ENCODE results near the gene BCL7A. TPM values are rescaled to one million over a fixed set of nuclear protein-coding genes. Genes with fewer than 3 reads are reported as not detected.

The BCL7A gene
- total and polyA plus RNA-seq, 2 donors: 5.5 to 24.3 TPM

DNA sequence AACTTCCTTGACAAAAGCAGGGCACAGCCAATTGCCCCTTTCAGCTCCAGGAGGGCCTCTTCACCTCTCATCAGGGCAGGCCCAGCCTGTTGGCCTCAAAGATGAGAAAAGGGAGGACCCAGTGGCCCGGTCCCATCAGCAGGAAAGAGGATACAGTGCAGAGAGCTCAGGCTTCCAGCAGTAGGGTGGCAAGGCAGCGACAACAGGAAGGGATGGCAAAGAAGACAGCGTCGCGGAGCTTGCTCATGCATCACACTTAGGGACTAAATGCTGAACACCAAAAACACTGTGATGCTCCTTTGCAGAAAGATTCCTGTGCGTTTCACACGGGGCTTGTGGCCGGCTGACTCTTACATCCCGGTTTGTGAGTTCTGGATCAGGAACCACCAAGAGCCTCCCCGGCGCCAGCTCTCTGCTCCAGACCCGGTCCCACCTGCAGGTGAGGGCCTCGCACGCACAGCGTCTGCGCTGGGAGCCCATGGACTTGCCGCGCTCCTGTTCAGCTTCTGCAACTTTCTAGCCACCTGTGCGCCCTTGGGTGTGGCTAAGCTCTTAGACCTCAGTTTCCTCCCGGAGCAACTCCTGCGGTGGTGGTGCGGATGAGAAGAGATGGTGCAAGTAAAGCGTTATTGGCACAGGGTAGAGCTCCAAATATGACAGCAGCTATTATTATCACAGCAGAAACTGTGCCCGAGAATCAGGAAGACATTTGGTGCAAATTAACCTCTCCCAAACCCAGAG lies 15.3 kb upstream of the BCL7A start:
- Histone ChIP-seq H3K27me3 (ENCODE audit: control insufficient read depth in 2 of 2, insufficient read depth in 1 of 2, low read length in 1 of 2) (no peaks in the 10 kb centered on the region), H3K4me1 (ENCODE audit: control insufficient read depth in 2 of 2, insufficient read depth in 2 of 2, low read length in 2 of 2) (peaks cover 58 to 89% of the 10 kb centered on the region in 2 donors), H3K27ac (ENCODE audit: low read depth in 1 of 2, low read length in 1 of 2) (peak overlapping the region; percentile 85 to 90), H3K9me3 (ENCODE audit: control insufficient read depth in 2 of 2, insufficient read depth in 1 of 2, low read length in 1 of 2) (peaks cover 0 to 6% of the 10 kb centered on the region in 2 donors), H3K4me3 (ENCODE audit: low read length in 2 of 2) (peak overlapping the region; percentile 20 to 46), H3K36me3 (ENCODE audit: control insufficient read depth in 2 of 2, insufficient read depth in 2 of 2, low read length in 1 of 2) (peaks cover 7 to 8% of the 10 kb centered on the region in 2 donors)
- peak in 6 of 9 donors; percentile 73 to 91 (median 78) for DNase-seq (ENCODE audit: low read depth in 6 of 9, low spot score in 9 of 9)
- 13% methylated on average over 24 of the region's 24 CpGs for WGBS

DNA sequence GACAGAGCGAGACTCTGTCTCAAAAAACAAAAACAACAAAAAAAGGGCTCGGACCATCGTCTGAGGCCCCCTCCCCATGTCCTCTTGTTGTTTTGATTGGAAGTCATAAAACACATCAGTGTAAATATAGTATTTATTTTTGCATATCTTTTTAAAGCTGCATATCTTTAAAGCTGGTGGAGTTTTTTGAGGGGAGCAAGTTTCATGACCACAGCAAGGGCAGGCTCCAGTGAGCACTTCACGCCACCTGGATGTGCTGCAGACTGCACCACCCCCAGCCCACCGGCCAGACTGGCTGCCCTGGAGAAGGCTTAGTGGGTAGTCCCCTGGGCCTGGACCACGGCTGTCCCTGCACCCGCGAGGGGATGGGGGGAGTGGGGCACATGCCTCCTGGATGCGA lies 11.9 kb upstream of the BCL7A start:
- Histone ChIP-seq H3K4me1 (ENCODE audit: control insufficient read depth in 2 of 2, insufficient read depth in 2 of 2, low read length in 2 of 2) (peaks cover 47 to 74% of the 10 kb centered on the region in 2 donors), H3K27me3 (ENCODE audit: control insufficient read depth in 2 of 2, insufficient read depth in 1 of 2, low read length in 1 of 2) (no peaks in the 10 kb centered on the region)

DNA sequence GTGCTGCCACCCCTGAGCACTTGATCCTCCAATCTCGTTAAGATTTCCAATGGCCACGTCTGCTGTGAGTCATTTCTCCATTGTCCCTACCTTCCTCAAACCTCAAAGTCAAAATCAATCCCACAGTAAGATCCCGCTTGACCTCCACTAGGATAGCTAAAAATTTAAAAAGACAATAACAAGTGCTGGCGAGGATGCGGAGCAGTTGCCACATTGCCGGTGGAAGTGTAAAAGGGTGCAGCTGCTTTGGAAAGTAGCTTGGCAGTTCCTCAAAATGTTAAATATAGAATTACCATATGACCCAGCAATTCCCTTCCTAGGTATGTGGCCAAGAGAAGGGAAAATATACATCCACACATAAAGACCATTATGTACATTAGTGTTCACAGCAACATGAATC lies 9.5 kb upstream of the BCL7A start:
- Histone ChIP-seq H3K27ac (ENCODE audit: low read depth in 1 of 2, low read length in 1 of 2) (no peak overlapping the region), H3K36me3 (ENCODE audit: control insufficient read depth in 2 of 2, insufficient read depth in 2 of 2, low read length in 1 of 2) (peaks cover 0 to 5% of the 10 kb centered on the region in 2 donors), H3K4me1 (ENCODE audit: control insufficient read depth in 2 of 2, insufficient read depth in 2 of 2, low read length in 2 of 2) (peaks cover 34 to 52% of the 10 kb centered on the region in 2 donors), H3K4me3 (ENCODE audit: low read length in 2 of 2) (no peak overlapping the region), H3K27me3 (ENCODE audit: control insufficient read depth in 2 of 2, insufficient read depth in 1 of 2, low read length in 1 of 2) (no peaks in the 10 kb centered on the region), H3K9me3 (ENCODE audit: control insufficient read depth in 2 of 2, insufficient read depth in 1 of 2, low read length in 1 of 2) (peaks cover 0 to 3% of the 10 kb centered on the region in 2 donors)
- WGBS: 96% methylated on average over 6 of the region's 6 CpGs
- DNase-seq (ENCODE audit: low read depth in 6 of 9, low spot score in 9 of 9): no peak

More for the DNA sequence above, 11.9 kb upstream of the BCL7A start:
- Histone ChIP-seq H3K4me3 (ENCODE audit: low read length in 2 of 2) (no peak overlapping the region), H3K27ac (ENCODE audit: low read depth in 1 of 2, low read length in 1 of 2) (no peak overlapping the region), H3K9me3 (ENCODE audit: control insufficient read depth in 2 of 2, insufficient read depth in 1 of 2, low read length in 1 of 2) (peaks cover 0 to 6% of the 10 kb centered on the region in 2 donors), H3K36me3 (ENCODE audit: control insufficient read depth in 2 of 2, insufficient read depth in 2 of 2, low read length in 1 of 2) (peaks cover 0 to 5% of the 10 kb centered on the region in 2 donors)
- no peak for DNase-seq (ENCODE audit: low read depth in 6 of 9, low spot score in 9 of 9)
- WGBS: 88% methylated on average over 9 of the region's 9 CpGs

- H3K9me3 ChIP-seq (ENCODE audit: control insufficient read depth in 2 of 2, insufficient read depth in 1 of 2, low read length in 1 of 2): peaks cover 0 to 6% of the 10 kb centered on the region in 2 donors
- H3K4me1 ChIP-seq (ENCODE audit: control insufficient read depth in 2 of 2, insufficient read depth in 2 of 2, low read length in 2 of 2): peaks cover 25 to 45% of the 10 kb centered on the region in 2 donors
- 96% methylated on average over 4 of the region's 4 CpGs for WGBS
- H3K4me3 ChIP-seq (ENCODE audit: low read length in 2 of 2): no peak overlapping the region
- no peak overlapping the region for H3K27ac ChIP-seq (ENCODE audit: low read depth in 1 of 2, low read length in 1 of 2)
- no peaks in the 10 kb centered on the region for H3K27me3 ChIP-seq (ENCODE audit: control insufficient read depth in 2 of 2, insufficient read depth in 1 of 2, low read length in 1 of 2)
- H3K36me3 ChIP-seq (ENCODE audit: control insufficient read depth in 2 of 2, insufficient read depth in 2 of 2, low read length in 1 of 2): peaks cover 0 to 5% of the 10 kb centered on the region in 2 donors
- no peak for DNase-seq (ENCODE audit: low read depth in 6 of 9, low spot score in 9 of 9)
Measured at GRCh38 chr12:122013136-122013535, 8.5 kb upstream of the BCL7A start.

- Histone ChIP-seq H3K27ac (ENCODE audit: low read depth in 1 of 2, low read length in 1 of 2) (peak overlapping the region in 1 of 2 donors; percentile 34), H3K4me1 (ENCODE audit: control insufficient read depth in 2 of 2, insufficient read depth in 2 of 2, low read length in 2 of 2) (peaks cover 20 to 40% of the 10 kb centered on the region in 2 donors), H3K9me3 (ENCODE audit: control insufficient read depth in 2 of 2, insufficient read depth in 1 of 2, low read length in 1 of 2) (peaks cover 1 to 13% of the 10 kb centered on the region in 2 donors), H3K27me3 (ENCODE audit: control insufficient read depth in 2 of 2, insufficient read depth in 1 of 2, low read length in 1 of 2) (no peaks in the 10 kb centered on the region), H3K36me3 (ENCODE audit: control insufficient read depth in 2 of 2, insufficient read depth in 2 of 2, low read length in 1 of 2) (peaks cover 0 to 5% of the 10 kb centered on the region in 2 donors), H3K4me3 (ENCODE audit: low read length in 2 of 2) (no peak overlapping the region)
- 76% methylated on average over 19 of the region's 19 CpGs for WGBS
- peak in 1 of 9 donors; percentile 58 for DNase-seq (ENCODE audit: low read depth in 6 of 9, low spot score in 9 of 9)
Measured at GRCh38 chr12:122013791-122014590, 7.7 kb upstream of the BCL7A start.

DNA sequence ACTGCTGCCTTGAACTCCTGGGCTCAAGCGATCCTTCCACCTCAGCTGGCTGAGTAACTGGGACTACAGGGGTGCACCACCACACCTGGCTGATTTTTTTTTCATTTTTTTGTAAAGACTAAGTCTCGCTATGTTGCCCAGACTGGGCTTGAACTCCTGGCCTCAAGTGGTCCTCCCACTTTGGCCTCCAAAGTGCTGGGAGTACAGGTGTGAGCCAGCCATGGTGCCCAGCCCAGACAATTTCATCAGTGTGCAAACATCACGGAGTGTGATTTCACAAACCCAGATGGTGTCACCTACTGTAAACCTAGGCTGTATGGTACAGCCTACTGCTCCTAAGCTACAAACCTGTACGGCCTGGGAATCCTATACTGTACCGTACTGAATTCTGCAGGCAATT lies 6.9 kb upstream of the BCL7A start:
- peaks cover 0 to 5% of the 10 kb centered on the region in 2 donors for H3K36me3 ChIP-seq (ENCODE audit: control insufficient read depth in 2 of 2, insufficient read depth in 2 of 2, low read length in 1 of 2)
- H3K4me3 ChIP-seq (ENCODE audit: low read length in 2 of 2): no peak overlapping the region
- H3K9me3 ChIP-seq (ENCODE audit: control insufficient read depth in 2 of 2, insufficient read depth in 1 of 2, low read length in 1 of 2): peaks cover 1 to 16% of the 10 kb centered on the region in 2 donors
- 94% methylated on average over 5 of the region's 5 CpGs for WGBS
- DNase-seq (ENCODE audit: low read depth in 6 of 9, low spot score in 9 of 9): no peak
- H3K27ac ChIP-seq (ENCODE audit: low read depth in 1 of 2, low read length in 1 of 2): no peak overlapping the region
- H3K27me3 ChIP-seq (ENCODE audit: control insufficient read depth in 2 of 2, insufficient read depth in 1 of 2, low read length in 1 of 2): no peaks in the 10 kb centered on the region
- peaks cover 13 to 35% of the 10 kb centered on the region in 2 donors for H3K4me1 ChIP-seq (ENCODE audit: control insufficient read depth in 2 of 2, insufficient read depth in 2 of 2, low read length in 2 of 2)

GRCh38 chr12:122018457-122018856 lies 3.2 kb upstream of the BCL7A start:
- peaks cover 1 to 21% of the 10 kb centered on the region in 2 donors for H3K9me3 ChIP-seq (ENCODE audit: control insufficient read depth in 2 of 2, insufficient read depth in 1 of 2, low read length in 1 of 2)
- H3K4me3 ChIP-seq (ENCODE audit: low read length in 2 of 2): no peak overlapping the region
- no peaks in the 10 kb centered on the region for H3K27me3 ChIP-seq (ENCODE audit: control insufficient read depth in 2 of 2, insufficient read depth in 1 of 2, low read length in 1 of 2)
- H3K36me3 ChIP-seq (ENCODE audit: control insufficient read depth in 2 of 2, insufficient read depth in 2 of 2, low read length in 1 of 2): no peaks in the 10 kb centered on the region
- H3K27ac ChIP-seq (ENCODE audit: low read depth in 1 of 2, low read length in 1 of 2): no peak overlapping the region
- no peak for DNase-seq (ENCODE audit: low read depth in 6 of 9, low spot score in 9 of 9)
- H3K4me1 ChIP-seq (ENCODE audit: control insufficient read depth in 2 of 2, insufficient read depth in 2 of 2, low read length in 2 of 2): peaks cover 9 to 37% of the 10 kb centered on the region in 2 donors

- Histone ChIP-seq H3K4me3 (ENCODE audit: low read length in 2 of 2) (no peak overlapping the region), H3K36me3 (ENCODE audit: control insufficient read depth in 2 of 2, insufficient read depth in 2 of 2, low read length in 1 of 2) (no peaks in the 10 kb centered on the region), H3K27me3 (ENCODE audit: control insufficient read depth in 2 of 2, insufficient read depth in 1 of 2, low read length in 1 of 2) (no peaks in the 10 kb centered on the region), H3K9me3 (ENCODE audit: control insufficient read depth in 2 of 2, insufficient read depth in 1 of 2, low read length in 1 of 2) (peaks cover 1 to 23% of the 10 kb centered on the region in 2 donors), H3K27ac (ENCODE audit: low read depth in 1 of 2, low read length in 1 of 2) (no peak overlapping the region), H3K4me1 (ENCODE audit: control insufficient read depth in 2 of 2, insufficient read depth in 2 of 2, low read length in 2 of 2) (peaks cover 7 to 36% of the 10 kb centered on the region in 2 donors)
- WGBS: 89% methylated on average over 4 of the region's 4 CpGs
- no peak for DNase-seq (ENCODE audit: low read depth in 6 of 9, low spot score in 9 of 9)
Measured at GRCh38 chr12:122018937-122019336, 2.7 kb upstream of the BCL7A start.

DNA sequence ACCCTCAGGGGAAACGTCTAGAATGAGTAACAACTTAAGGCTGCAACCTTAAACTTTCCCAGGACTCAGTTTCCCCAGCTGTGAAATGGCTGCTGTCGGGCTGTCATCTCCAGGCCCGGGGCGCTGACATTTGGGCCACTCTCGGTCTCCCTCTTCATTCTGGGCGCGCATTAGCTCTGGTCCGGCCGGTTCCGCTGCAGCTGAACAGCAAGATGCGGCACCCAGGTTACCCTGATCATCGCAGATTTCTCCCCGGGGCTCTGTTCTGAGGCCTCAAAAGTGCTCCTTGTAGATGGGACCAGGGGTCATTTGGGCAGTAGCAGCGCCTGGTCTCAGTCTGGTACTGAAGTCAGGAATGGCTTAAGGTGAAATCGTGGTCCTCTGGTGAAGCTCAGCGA lies 890 bp upstream of the BCL7A start:
- WGBS: 74% methylated on average over 16 of the region's 16 CpGs

More for the DNA sequence above, 890 bp upstream of the BCL7A start:
- peaks cover 1 to 32% of the 10 kb centered on the region in 2 donors for H3K9me3 ChIP-seq (ENCODE audit: control insufficient read depth in 2 of 2, insufficient read depth in 1 of 2, low read length in 1 of 2)
- peaks cover 11 to 38% of the 10 kb centered on the region in 2 donors for H3K4me1 ChIP-seq (ENCODE audit: control insufficient read depth in 2 of 2, insufficient read depth in 2 of 2, low read length in 2 of 2)
- peak overlapping the region; percentile 60 to 96 for H3K4me3 ChIP-seq (ENCODE audit: low read length in 2 of 2)
- H3K36me3 ChIP-seq (ENCODE audit: control insufficient read depth in 2 of 2, insufficient read depth in 2 of 2, low read length in 1 of 2): peaks cover 0 to 8% of the 10 kb centered on the region in 2 donors
- peak overlapping the region in 1 of 2 donors; percentile 64 for H3K27ac ChIP-seq (ENCODE audit: low read depth in 1 of 2, low read length in 1 of 2)
- H3K27me3 ChIP-seq (ENCODE audit: control insufficient read depth in 2 of 2, insufficient read depth in 1 of 2, low read length in 1 of 2): no peaks in the 10 kb centered on the region
- no peak for DNase-seq (ENCODE audit: low read depth in 6 of 9, low spot score in 9 of 9)

All from thymus (tissue), 11 donors.